Caco-2 (cell line): ENCODE results near the gene CHST13. TPM values are rescaled to one million over a fixed set of nuclear protein-coding genes. Genes with fewer than 3 reads are reported as not detected.

Source experiments
- BruUV-seq: library from RNA; stranded (reverse); fragments of 400-500 nt; replicated peaks from 2 replicates; lab custom pipeline; 2021; lab: Mats Ljungman, UMichigan
- CTCF ChIA-PET: fragments of 300-600 bp; sonication (Branson Sonifier 250); formaldehyde crosslinking; loops from one replicate; lab custom pipeline; 2022; ENCODE audit warnings: antibody characterized with exemption; lab: Charles Lee
- POLR2A ChIA-PET: fragments of 300-600 bp; sonication (Branson Sonifier 250); formaldehyde crosslinking; loops from one replicate; lab custom pipeline; 2022; ENCODE audit warnings: antibody characterized with exemption; lab: Charles Lee
- DNase-seq, 2 experiments: peaks; one replicate each; pipeline versions ENCODE4 v3.0.0 to v3.0.0-alpha.2; 2020 to 2022
- H3K27me3 ChIP-seq: replicated peaks from 2 replicates; pipeline ENCODE4 v1.6.0; 2011; ENCODE audit warnings: low read length; ENCODE audit not compliant: control insufficient read depth, insufficient read depth
- H3K36me3 ChIP-seq: 2 replicates; pipeline ENCODE4 v1.5.1; 2011; ENCODE audit warnings: low read length; ENCODE audit not compliant: control insufficient read depth, insufficient read depth
- H3K4me1 ChIP-seq: fragments of 250-450 bp; sonication (Bioruptor Pico); 2 replicates; pipeline ENCODE4 v1.5.1; 2020; ENCODE audit warnings: mild to moderate bottlenecking
- H3K4me3 ChIP-seq: 2 replicates; pipeline ENCODE4 v1.5.1; 2011; ENCODE audit warnings: low read depth, mild to moderate bottlenecking, control low read depth, low read length
- H3K9me3 ChIP-seq: fragments of 250-450 bp; sonication (Bioruptor Pico); 2 replicates; pipeline ENCODE4 v1.5.1; 2020; ENCODE audit warnings: mild to moderate bottlenecking, moderate library complexity
- H3K27ac Mint-ChIP-seq: one replicate; pipeline ENCODE4 v1.8.0; 2022; ENCODE audit warnings: mixed read lengths; ENCODE audit not compliant: unreplicated experiment
- H3K27me3 Mint-ChIP-seq: one replicate; pipeline ENCODE4 v1.8.0; 2022; ENCODE audit warnings: mixed read lengths; ENCODE audit not compliant: insufficient read depth, unreplicated experiment
- H3K36me3 Mint-ChIP-seq: one replicate; pipeline ENCODE4 v1.8.0; 2022; ENCODE audit warnings: mild to moderate bottlenecking, mixed read lengths; ENCODE audit not compliant: insufficient read depth, unreplicated experiment
- H3K4me1 Mint-ChIP-seq: one replicate; pipeline ENCODE4 v1.8.0; 2022; ENCODE audit warnings: low read depth, mixed read lengths; ENCODE audit not compliant: unreplicated experiment
- H3K4me3 Mint-ChIP-seq: one replicate; pipeline ENCODE4 v1.8.0; 2022; ENCODE audit warnings: mild to moderate bottlenecking, moderate library complexity, mixed read lengths; ENCODE audit not compliant: unreplicated experiment
- H3K9me3 Mint-ChIP-seq: one replicate; pipeline ENCODE4 v1.8.0; 2022; ENCODE audit warnings: mixed read lengths; ENCODE audit not compliant: unreplicated experiment
- CTCF ChIP-seq, 2 experiments: fragments of 200-600 bp in 1 of 2; IDR thresholded peaks; 1 replicate in 1 of 2; 2 replicates in 1 of 2; pipeline versions ENCODE4 v1.5.1 to v1.8.0; 2011 to 2022; ENCODE audit warnings: antibody characterized with exemption in 1 of 2, control low read depth in 1 of 2, inconsistent platforms in 1 of 2, low read depth in 1 of 2, low read length in 1 of 2, mild to moderate bottlenecking in 1 of 2, moderate library complexity in 1 of 2; ENCODE audit not compliant: insufficient read depth in 1 of 2, severe bottlenecking in 1 of 2, unreplicated experiment in 1 of 2
- intact Hi-C: fragments of 100-400 bp; cut with micrococcal nuclease; formaldehyde crosslinking; loops from one replicate; pipeline ENCODE4 v1.10.0; 2022; ENCODE audit not compliant: unreplicated experiment
- total RNA-seq: library from RNA; stranded (reverse); gene quantifications from 2 replicates; pipeline ENCODE4 v1.2.3, GENCODE V29; 2022

Gene CHST13
- total RNA-seq, 1 experiment from 2014 or later = 25.3 TPM

GRCh38 chr3:126538966-126539365, 15.0 kb downstream of the CHST13 start:
- Mint-ChIP-seq H3K27me3 (no peaks in the 10 kb centered on the region), H3K9me3 (peaks cover 10% of the 10 kb centered on the region), H3K4me1 (no peaks in the 10 kb centered on the region), H3K36me3 (peaks cover 4% of the 10 kb centered on the region), H3K4me3 (no peak overlapping the region), H3K27ac (no peak overlapping the region)
- TF ChIP-seq CTCF (IDR thresholded peaks at IDR 0.05; ENCODE audit: insufficient read depth in 1 of 2, low read depth in 1 of 2, low read length in 1 of 2, severe bottlenecking in 1 of 2, unreplicated experiment in 1 of 2) = no peak
- no peaks in the 10 kb centered on the region for H3K27me3 ChIP-seq
- H3K4me3 ChIP-seq = no peak overlapping the region
- peaks cover 4% of the 10 kb centered on the region; the same call in 1 of the 2 replicates for H3K36me3 ChIP-seq
- CTCF ChIA-PET = no interaction called here
- H3K4me1 ChIP-seq = no peaks in the 10 kb centered on the region
- DNase-seq = no peak
- intact Hi-C loops = no loop called here
- POLR2A ChIA-PET = no interaction called here
- no TSS peak for BruUV-seq
- H3K9me3 ChIP-seq = no peaks in the 10 kb centered on the region

DNA sequence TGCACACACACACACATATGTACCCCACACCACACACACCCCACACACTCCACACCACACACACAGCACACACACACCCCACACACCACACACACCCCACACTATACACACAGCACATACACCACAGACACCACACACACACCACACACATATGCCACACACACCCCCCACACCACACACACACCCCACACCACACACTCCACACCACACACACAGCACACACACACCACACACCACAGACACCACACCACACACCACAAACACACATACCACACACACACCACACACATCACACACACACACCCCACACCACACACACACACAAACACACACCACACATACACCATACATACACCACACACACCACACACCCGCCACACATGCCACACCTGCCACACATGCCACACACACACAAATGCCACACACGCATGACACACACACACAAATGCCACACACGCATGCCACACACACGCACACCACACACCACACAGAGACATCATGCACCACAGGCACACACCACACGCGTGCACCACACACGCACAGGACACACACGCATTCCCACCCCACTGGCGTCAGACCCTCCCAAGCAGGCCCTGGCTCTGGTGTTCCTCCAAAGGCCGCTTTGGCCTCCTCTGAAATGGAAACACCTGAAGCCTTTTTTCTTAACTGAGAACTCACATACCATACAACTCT, 15.7 kb downstream of the CHST13 start:
- no peaks in the 10 kb centered on the region for H3K27me3 Mint-ChIP-seq
- no peaks in the 10 kb centered on the region for H3K27me3 ChIP-seq
- POLR2A ChIA-PET = no interaction called here

DNA sequence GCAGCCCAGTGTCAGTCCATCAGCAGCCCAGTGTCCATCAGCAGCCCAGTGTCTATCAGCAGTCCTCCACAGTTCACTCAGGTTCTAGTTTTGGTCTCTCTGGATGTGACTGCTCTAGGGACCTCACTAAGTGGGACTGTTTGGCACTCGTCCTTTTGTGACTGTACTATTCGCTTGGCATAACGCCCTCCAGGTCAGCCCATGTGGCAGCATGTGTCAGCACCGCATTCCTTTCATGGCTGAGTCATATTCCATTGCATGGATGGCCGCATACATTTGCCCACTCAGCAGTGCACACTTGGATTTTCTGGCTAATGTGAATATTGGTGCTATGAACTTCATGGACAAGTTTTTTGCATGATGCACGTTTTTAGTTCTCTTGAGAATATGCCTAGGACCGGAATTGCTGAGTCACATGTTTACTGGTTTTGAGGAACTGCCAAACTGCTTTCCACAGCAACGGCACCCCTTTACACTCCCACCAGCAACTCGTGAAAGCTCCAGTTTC, 16.4 kb downstream of the CHST13 start:
- Mint-ChIP-seq H3K4me1 (no peaks in the 10 kb centered on the region), H3K9me3 (peaks cover 10% of the 10 kb centered on the region), H3K36me3 (peaks cover 4% of the 10 kb centered on the region), H3K27ac (no peak overlapping the region), H3K4me3 (no peak overlapping the region), H3K27me3 (no peaks in the 10 kb centered on the region)
- ChIA-PET CTCF (no interaction called here), POLR2A (no interaction called here)
- H3K36me3 ChIP-seq = peaks cover 4% of the 10 kb centered on the region; the same call in 1 of the 2 replicates
- H3K9me3 ChIP-seq = no peaks in the 10 kb centered on the region
- no peaks in the 10 kb centered on the region for H3K4me1 ChIP-seq
- peak in 1 of 2 experiments; percentile 8 for DNase-seq
- TSS peak; percentile 11 for BruUV-seq
- TF ChIP-seq CTCF (IDR thresholded peaks at IDR 0.05; ENCODE audit: insufficient read depth in 1 of 2, low read depth in 1 of 2, low read length in 1 of 2, severe bottlenecking in 1 of 2, unreplicated experiment in 1 of 2) = no peak
- no peak overlapping the region for H3K4me3 ChIP-seq
- no peaks in the 10 kb centered on the region for H3K27me3 ChIP-seq
- intact Hi-C loops = no loop called here

More for the DNA sequence above, 15.7 kb downstream of the CHST13 start:
- Mint-ChIP-seq H3K4me3 (no peak overlapping the region), H3K36me3 (peaks cover 4% of the 10 kb centered on the region), H3K27ac (no peak overlapping the region), H3K4me1 (no peaks in the 10 kb centered on the region), H3K9me3 (peaks cover 10% of the 10 kb centered on the region)
- intact Hi-C loops = no loop called here
- DNase-seq = no peak
- Histone ChIP-seq H3K9me3 (no peaks in the 10 kb centered on the region), H3K36me3 (peaks cover 4% of the 10 kb centered on the region; the same call in 1 of the 2 replicates), H3K4me3 (no peak overlapping the region), H3K4me1 (no peaks in the 10 kb centered on the region)
- BruUV-seq = no TSS peak
- CTCF ChIA-PET = no interaction called here
- TF ChIP-seq CTCF (IDR thresholded peaks at IDR 0.05; ENCODE audit: insufficient read depth in 1 of 2, low read depth in 1 of 2, low read length in 1 of 2, severe bottlenecking in 1 of 2, unreplicated experiment in 1 of 2) = no peak
